IMR-90 (cell line): ENCODE data around the gene PTH1R. TPM values are rescaled to one million over a fixed set of nuclear protein-coding genes. Genes with fewer than 3 reads are reported as not detected.

Experiments used
- ATAC-seq: fragments of 200-7000 bp; cut with Tn5 transposase; 2 replicates; pipeline ENCODE4 v1.9.1; 2020; ENCODE audit warnings: low read depth, mild to moderate bottlenecking, moderate library complexity
- BruUV-seq: library from RNA; stranded (reverse); fragments of 400-500 nt; replicated peaks from 2 replicates; lab custom pipeline; 2021; lab: Mats Ljungman, UMichigan
- CTCF ChIA-PET: fragments of 300-600 bp; formaldehyde crosslinking; extraction: SDS; loops from one replicate; lab custom pipeline; 2021; ENCODE audit warnings: antibody characterized with exemption; lab: Yijun Ruan, JAX
- POLR2A ChIA-PET: fragments of 300-600 bp; sonication (Branson Sonifier 250); formaldehyde crosslinking; loops from one replicate; lab custom pipeline; 2022; ENCODE audit warnings: antibody characterized with exemption; ENCODE audit not compliant: unreplicated experiment; lab: Charles Lee
- DNase-seq: peaks from one replicate; pipeline ENCODE4 v3.0.0; 2013
- H2AFZ ChIP-seq: replicated peaks from 2 replicates; pipeline ENCODE3; 2013; ENCODE audit warnings: low read length, mild to moderate bottlenecking; ENCODE audit not compliant: poor library complexity
- H2AK5ac ChIP-seq: 2 replicates; pipeline ENCODE4 v1.6.1; 2013; ENCODE audit warnings: low read depth, low read length, inconsistent platforms
- H2AK9ac ChIP-seq: replicated peaks from 2 replicates; pipeline ENCODE3; 2013; ENCODE audit warnings: mild to moderate bottlenecking, low read depth, low read length, moderate library complexity; ENCODE audit not compliant: poor library complexity
- H2BK120ac ChIP-seq: 2 replicates; pipeline ENCODE4 v1.6.1; 2013; ENCODE audit warnings: low read depth, low read length, inconsistent platforms
- H2BK15ac ChIP-seq: 3 replicates; pipeline ENCODE4 v1.6.1; 2013; ENCODE audit warnings: low read depth, low read length, inconsistent platforms
- H2BK20ac ChIP-seq: 2 replicates; pipeline ENCODE4 v1.6.1; 2013; ENCODE audit warnings: low read depth, mild to moderate bottlenecking, inconsistent platforms, low read length, moderate library complexity
- H2BK5ac ChIP-seq: 2 replicates; pipeline ENCODE4 v1.6.1; 2013; ENCODE audit warnings: mild to moderate bottlenecking, low read depth, low read length, inconsistent platforms; ENCODE audit not compliant: poor library complexity, severe bottlenecking
- H3K14ac ChIP-seq: replicated peaks from 2 replicates; pipeline ENCODE4 v1.6.1; 2013; ENCODE audit warnings: low read depth, low read length, inconsistent platforms
- H3K18ac ChIP-seq: 2 replicates; pipeline ENCODE4 v1.6.1; 2013; ENCODE audit warnings: low read depth, low read length, control low read depth
- H3K23ac ChIP-seq: 2 replicates; pipeline ENCODE4 v1.6.1; 2013; ENCODE audit warnings: low read depth, low read length, inconsistent platforms
- H3K27ac ChIP-seq: 2 replicates; pipeline ENCODE4 v1.5.1; 2013; ENCODE audit warnings: mild to moderate bottlenecking, control low read depth, low read length; ENCODE audit not compliant: insufficient read depth
- H3K27me3 ChIP-seq: 2 replicates; pipeline ENCODE4 v1.6.1; 2013; ENCODE audit warnings: low read length; ENCODE audit not compliant: control insufficient read depth, insufficient read depth
- H3K36me3 ChIP-seq: 2 replicates; pipeline ENCODE4 v1.6.1; 2013; ENCODE audit warnings: low read length, mixed read lengths; ENCODE audit not compliant: control insufficient read depth, insufficient read depth
- H3K4ac ChIP-seq: 2 replicates; pipeline ENCODE4 v1.6.1; 2013; ENCODE audit warnings: low read depth, low read length, inconsistent platforms
- H3K4me1 ChIP-seq: 2 replicates; pipeline ENCODE4 v1.6.1; 2013; ENCODE audit warnings: low read length, mixed read lengths; ENCODE audit not compliant: control insufficient read depth, insufficient read depth
- H3K4me2 ChIP-seq: 2 replicates; pipeline ENCODE4 v1.6.1; 2013; ENCODE audit warnings: low read depth, mild to moderate bottlenecking, control low read depth, low read length, moderate library complexity
- H3K4me3 ChIP-seq: 2 replicates; pipeline ENCODE4 v1.5.1; 2013; ENCODE audit warnings: low read depth, mild to moderate bottlenecking, control low read depth, low read length, moderate library complexity; ENCODE audit not compliant: insufficient read depth
- H3K56ac ChIP-seq: 2 replicates; pipeline ENCODE4 v1.6.1; 2013; ENCODE audit warnings: low read length, inconsistent platforms; ENCODE audit not compliant: insufficient read depth; ENCODE audit errors: extremely low read depth
- H3K79me1 ChIP-seq, 2 experiments: 2 replicates each; pipeline ENCODE4 v1.6.1; 2013; ENCODE audit warnings: low read length in 2 of 2, inconsistent platforms in 1 of 2, low read depth in 1 of 2
- H3K9ac ChIP-seq: 2 replicates; pipeline ENCODE4 v1.6.1; 2013; ENCODE audit warnings: low read depth, low read length, control low read depth
- H3K9me1 ChIP-seq: 2 replicates; pipeline ENCODE4 v1.6.1; 2013; ENCODE audit warnings: low read length, inconsistent platforms; ENCODE audit not compliant: insufficient read depth
- H3K9me3 ChIP-seq: 2 replicates; pipeline ENCODE4 v1.6.1; 2013; ENCODE audit warnings: low read length; ENCODE audit not compliant: control insufficient read depth, insufficient read depth
- H4K20me1 ChIP-seq: 2 replicates; pipeline ENCODE4 v1.6.1; 2013; ENCODE audit warnings: low read length, inconsistent platforms; ENCODE audit not compliant: insufficient read depth
- H4K5ac ChIP-seq: 2 replicates; pipeline ENCODE4 v1.6.1; 2013; ENCODE audit warnings: mild to moderate bottlenecking, low read depth, low read length, control low read depth
- H4K8ac ChIP-seq, 2 experiments: 2 replicates each; pipeline ENCODE4 v1.6.1; 2013; ENCODE audit warnings: low read depth in 2 of 2, low read length in 2 of 2, control low read depth in 1 of 2, inconsistent platforms in 1 of 2
- H4K91ac ChIP-seq: 2 replicates; pipeline ENCODE4 v1.6.1; 2013; ENCODE audit warnings: low read depth, low read length, inconsistent platforms; ENCODE audit not compliant: insufficient read depth
- CTCF ChIP-seq: conservative IDR thresholded peaks from 2 replicates; pipeline ENCODE4 v1.5.1; 2012; ENCODE audit warnings: mild to moderate bottlenecking, low read depth, low read length, improper control_type of control experiment
- MAZ ChIP-seq: IDR thresholded peaks from 2 replicates; pipeline ENCODE4 v1.6.1; 2012; ENCODE audit warnings: low read depth, mild to moderate bottlenecking, low read length, improper control_type of control experiment, moderate library complexity, borderline replicate concordance
- NFE2L2 ChIP-seq: fragments of 150-350 bp; IDR thresholded peaks from 2 replicates; pipeline ENCODE4 v1.6.1; 2016; ENCODE audit warnings: low read depth, mild to moderate bottlenecking, low read length
- SMC3 ChIP-seq: fragments of 150-350 bp; IDR thresholded peaks from 2 replicates; pipeline ENCODE4 v1.6.1; 2016; ENCODE audit warnings: low read depth, mild to moderate bottlenecking, antibody characterized with exemption, low read length, moderate library complexity
- WGBS, 2 experiments: methylation state at CpG; one replicate each; pipeline versions ENCODE4 v1.1.5 to v1.1.7; 2013; ENCODE audit warnings: missing lambda C conversion rate in 2 of 2; ENCODE audit not compliant: insufficient read length in 1 of 2; ENCODE audit errors: extremely low coverage in 2 of 2; 5-methylcytosine and 5-hydroxymethylcytosine counted together
- dilution Hi-C: fragments of 300-500 bp; cut with HindIII; formaldehyde crosslinking; loops from one replicate; pipeline ENCODE4 v1.14.3; 2018; ENCODE audit warnings: low sequenced_read_pairs; ENCODE audit not compliant: unreplicated experiment
- in situ Hi-C: fragments of 300-500 bp; cut with MboI; formaldehyde crosslinking; loops from 3 replicates; pipeline ENCODE4 v1.14.3; 2019; ENCODE audit warnings: low sequenced_read_pairs, inconsistent platforms, mixed read lengths
- intact Hi-C: fragments of 100-400 bp; cut with micrococcal nuclease; formaldehyde crosslinking; loops from 2 replicates; pipeline ENCODE4 v1.10.0; 2022
- polyA plus RNA-seq, 3 experiments: library from polyadenylated mRNA; depleted of rRNA; stranded (reverse); fragments of >200 nt; gene quantifications; 2 replicates each; pipeline ENCODE4 v1.2.3, GENCODE V29; 2012; ENCODE audit warnings: low replicate concordance in 1 of 3
- total RNA-seq: library from RNA; depleted of rRNA; stranded (reverse); fragments of >200 nt; gene quantifications from 2 replicates; pipeline ENCODE4 v1.2.3, GENCODE V29; 2012

PTH1R gene
- total and polyA plus RNA-seq, 2 of the 4 experiments (the other 2 are of a cell fraction) = 0.15 to 0.18 TPM

- CTCF ChIA-PET = no interaction called here
- peaks cover 45% of the 10 kb centered on the region for H3K27me3 ChIP-seq
- no peak overlapping the region for H3K4ac ChIP-seq
- no peak overlapping the region for H3K9ac ChIP-seq
- no peak overlapping the region for H2AK5ac ChIP-seq
- peak overlapping the region; percentile 21 for H2AFZ ChIP-seq
- no peaks in the 10 kb centered on the region for H3K36me3 ChIP-seq
- H2BK5ac ChIP-seq = no peak overlapping the region
- no peak overlapping the region for H3K14ac ChIP-seq
- no peak overlapping the region for H3K56ac ChIP-seq
- no peak for DNase-seq
- H2AK9ac ChIP-seq = no peak overlapping the region
- no peak overlapping the region for H4K8ac ChIP-seq
- intact Hi-C loops = no loop called here
- in situ Hi-C loops = loop anchor here (25.0 kb wide), 1 partner anchor 389 kb away; the partner anchor contains the start of gene RTP3
- dilution Hi-C loops = no loop called here
- H3K4me1 ChIP-seq = no peaks in the 10 kb centered on the region
- no peak overlapping the region for H3K27ac ChIP-seq
- H3K4me3 ChIP-seq = no peak overlapping the region
- TF ChIP-seq SMC3 = no peak
- TF ChIP-seq CTCF = no peak
- no peak for TF ChIP-seq NFE2L2
- TF ChIP-seq MAZ = no peak
- no peaks in the 10 kb centered on the region for H4K20me1 ChIP-seq
- no peak overlapping the region for H4K91ac ChIP-seq
- no peak overlapping the region for H4K5ac ChIP-seq
- no peaks in the 10 kb centered on the region for H3K79me1 ChIP-seq
- ATAC-seq = no peak
- H2BK120ac ChIP-seq = no peak overlapping the region
- no peaks in the 10 kb centered on the region for H3K9me3 ChIP-seq
- H3K4me2 ChIP-seq = no peak overlapping the region
- WGBS, 2 experiments = 100% methylated on average over 1 of the region's 10 CpGs; no CpG with 5 or more reads in 1 of the 2 experiments
- H3K23ac ChIP-seq = no peak overlapping the region
- H3K9me1 ChIP-seq = 0 out of 2 replicates have a peak, but pooled peaks cover 3% of the 10 kb centered on the region
- H3K18ac ChIP-seq = no peak overlapping the region
- POLR2A ChIA-PET = no interaction called here
- no peak overlapping the region for H2BK15ac ChIP-seq
- no peak overlapping the region for H2BK20ac ChIP-seq
- BruUV-seq = no TSS peak
Observed at GRCh38 chr3:46876313-46877300, 914 bp upstream of the PTH1R start.
